Measurements from ENCODE around the gene CCNK.

Gene CCNK

GRCh38 chr14:99521176-99522024, 40.2 kb downstream of the CCNK start:
- DNase-seq, result no peak

GRCh38 chr14:99522025-99522401, 40.8 kb downstream of the CCNK start:
- no peak for DNase-seq

- no peak for DNase-seq
These were observed 41.3 kb downstream of the CCNK start for GRCh38 chr14:99522457-99522891.

- DNase-seq, result no peak
These were observed 41.9 kb downstream of the CCNK start for GRCh38 chr14:99522934-99523703.

GRCh38 chr14:99523704-99524055, 42.5 kb downstream of the CCNK start:
- DNase-seq, result no peak

GRCh38 chr14:99524091-99524661, 43.0 kb downstream of the CCNK start:
- no peak for DNase-seq

GRCh38 chr14:99524804-99525698, 43.8 kb downstream of the CCNK start:
- DNase-seq, result peak; percentile 43

GRCh38 chr14:99525699-99526080, 44.5 kb downstream of the CCNK start:
- no peak for DNase-seq

- no peak for DNase-seq
These were observed 45.8 kb downstream of the CCNK start for GRCh38 chr14:99527026-99527425.

GRCh38 chr14:99527427-99528076, 46.3 kb downstream of the CCNK start:
- DNase-seq, result no peak

GRCh38 chr14:99529899-99530298, 48.7 kb downstream of the CCNK start:
- DNase-seq, result no peak

GRCh38 chr14:99530407-99531155, 49.4 kb downstream of the CCNK start:
- no peak for DNase-seq

- DNase-seq, result no peak
These were observed 50.3 kb downstream of the CCNK start for GRCh38 chr14:99531251-99532096.

- DNase-seq, result no peak
These were observed 51.1 kb downstream of the CCNK start for GRCh38 chr14:99532310-99532709.

- DNase-seq, result no peak
These were observed 53.1 kb downstream of the CCNK start for GRCh38 chr14:99534333-99534732.

GRCh38 chr14:99534863-99535262, 53.7 kb downstream of the CCNK start:
- no peak for DNase-seq

GRCh38 chr14:99535448-99535847, 54.2 kb downstream of the CCNK start:
- DNase-seq, result no peak

- no peak for DNase-seq
These were observed 54.9 kb downstream of the CCNK start for GRCh38 chr14:99535908-99536778.

GRCh38 chr14:99537399-99537798, 56.2 kb downstream of the CCNK start:
- DNase-seq, result no peak

GRCh38 chr14:99538275-99538674, 57.1 kb downstream of the CCNK start:
- no peak for DNase-seq
